ENCODE measurements around the gene HPRT1. TPM values are rescaled to one million over a fixed set of nuclear protein-coding genes. Genes with fewer than 3 reads are reported as not detected.

Gene HPRT1
- total RNA-seq, 2 experiments from 2014 or later: 14.5 to 101 TPM

- Histone ChIP-seq H3K4me1 (ENCODE audit: insufficient read depth, low read length, poor library complexity, severe bottlenecking) (no peaks in the 10 kb centered on the region), H3K4me3 (ENCODE audit: low read depth, low read length, poor library complexity, severe bottlenecking) (no peak overlapping the region), H2AFZ (ENCODE audit: low read length) (no peak overlapping the region), H3K9me3 (ENCODE audit: low read length) (no peaks in the 10 kb centered on the region), H3K4me2 (ENCODE audit: low read length) (no peak overlapping the region), H3K27ac (ENCODE audit: low read depth, low read length, poor library complexity, severe bottlenecking) (no peak overlapping the region), H3K9me2 (ENCODE audit: insufficient read depth, low read length) (no peaks in the 10 kb centered on the region), H3K79me2 (ENCODE audit: insufficient read depth, low read depth, low read length) (no peaks in the 10 kb centered on the region), H3K36me3 (ENCODE audit: insufficient read depth, low read length) (no peaks in the 10 kb centered on the region), H4K20me1 (ENCODE audit: insufficient read depth, low read length) (no peaks in the 10 kb centered on the region)
- ChIA-PET CTCF (ENCODE audit: unreplicated experiment) (no interaction called here), POLR2A (no interaction called here)
- intact Hi-C loops (cut with micrococcal nuclease; ENCODE audit: unreplicated experiment): no loop called here
- no peak for TF ChIP-seq EZH2phosphoT487 (IDR thresholded peaks at IDR 0.05; ENCODE audit: borderline replicate concordance, low read depth, low read length)
- TF ChIP-seq CTCF (conservative IDR thresholded peaks at IDR 0.05; ENCODE audit: low read length): no peak
- DNase-seq (ENCODE audit: low spot score): no peak
- BruUV-seq (replicated peaks): no TSS peak
These were observed 65.3 kb downstream of the HPRT1 start for GRCh38 chrX:134525086-134525792.

- no TSS peak for BruUV-seq (replicated peaks)
- DNase-seq (ENCODE audit: low spot score): no peak
- Histone ChIP-seq H3K79me2 (ENCODE audit: insufficient read depth, low read depth, low read length) (no peaks in the 10 kb centered on the region), H3K36me3 (ENCODE audit: insufficient read depth, low read length) (no peaks in the 10 kb centered on the region), H3K9me3 (ENCODE audit: low read length) (no peaks in the 10 kb centered on the region), H3K4me2 (ENCODE audit: low read length) (no peak overlapping the region), H2AFZ (ENCODE audit: low read length) (no peak overlapping the region), H4K20me1 (ENCODE audit: insufficient read depth, low read length) (no peaks in the 10 kb centered on the region), H3K4me3 (ENCODE audit: low read depth, low read length, poor library complexity, severe bottlenecking) (no peak overlapping the region), H3K4me1 (ENCODE audit: insufficient read depth, low read length, poor library complexity, severe bottlenecking) (no peaks in the 10 kb centered on the region), H3K27ac (ENCODE audit: low read depth, low read length, poor library complexity, severe bottlenecking) (no peak overlapping the region), H3K9me2 (ENCODE audit: insufficient read depth, low read length) (no peaks in the 10 kb centered on the region)
- ChIA-PET POLR2A (no interaction called here), CTCF (ENCODE audit: unreplicated experiment) (no interaction called here)
- intact Hi-C loops (cut with micrococcal nuclease; ENCODE audit: unreplicated experiment): no loop called here
- no peak for TF ChIP-seq CTCF (conservative IDR thresholded peaks at IDR 0.05; ENCODE audit: low read length)
- TF ChIP-seq EZH2phosphoT487 (IDR thresholded peaks at IDR 0.05; ENCODE audit: borderline replicate concordance, low read depth, low read length): no peak
These were observed 66.4 kb downstream of the HPRT1 start for GRCh38 chrX:134526399-134526798.

GRCh38 chrX:134528960-134529359 lies 69.0 kb downstream of the HPRT1 start:
- H2AFZ ChIP-seq (ENCODE audit: low read length): no peak overlapping the region
- H3K9me2 ChIP-seq (ENCODE audit: insufficient read depth, low read length): no peaks in the 10 kb centered on the region
- intact Hi-C loops (cut with micrococcal nuclease; ENCODE audit: unreplicated experiment): no loop called here
- no peak overlapping the region for H3K4me3 ChIP-seq (ENCODE audit: low read depth, low read length, poor library complexity, severe bottlenecking)
- no peak for DNase-seq (ENCODE audit: low spot score)
- BruUV-seq (replicated peaks): no TSS peak
- TF ChIP-seq CTCF (conservative IDR thresholded peaks at IDR 0.05; ENCODE audit: low read length) (no peak), EZH2phosphoT487 (IDR thresholded peaks at IDR 0.05; ENCODE audit: borderline replicate concordance, low read depth, low read length) (no peak)
- no peaks in the 10 kb centered on the region for H3K79me2 ChIP-seq (ENCODE audit: insufficient read depth, low read depth, low read length)
- ChIA-PET POLR2A (interaction anchor here (0.6 kb wide), 1 partner anchor 13 kb away, joined by 3 read pairs; no protein-coding TSS in a partner anchor), CTCF (ENCODE audit: unreplicated experiment) (no interaction called here)
- no peak overlapping the region for H3K4me2 ChIP-seq (ENCODE audit: low read length)
- no peaks in the 10 kb centered on the region for H3K9me3 ChIP-seq (ENCODE audit: low read length)
- no peaks in the 10 kb centered on the region for H3K4me1 ChIP-seq (ENCODE audit: insufficient read depth, low read length, poor library complexity, severe bottlenecking)
- H3K36me3 ChIP-seq (ENCODE audit: insufficient read depth, low read length): no peaks in the 10 kb centered on the region
- H3K27ac ChIP-seq (ENCODE audit: low read depth, low read length, poor library complexity, severe bottlenecking): no peak overlapping the region
- H4K20me1 ChIP-seq (ENCODE audit: insufficient read depth, low read length): no peaks in the 10 kb centered on the region

Measured in OCI-LY7 (cell line).